GM21423 (cell line): ENCODE measurements around the gene SPDYE1.

Source experiments
- ATAC-seq: cut with Tn5 transposase; IDR thresholded peaks from one replicate; pipeline ENCODE4 v1.9.1; 2021; ENCODE audit warnings: mild to moderate bottlenecking, moderate library complexity; ENCODE audit not compliant: unreplicated experiment

SPDYE1 gene

GRCh38 chr7:44042221-44042620 lies 44.5 kb downstream of the SPDYE1 start:
- ATAC-seq = no peak

DNA sequence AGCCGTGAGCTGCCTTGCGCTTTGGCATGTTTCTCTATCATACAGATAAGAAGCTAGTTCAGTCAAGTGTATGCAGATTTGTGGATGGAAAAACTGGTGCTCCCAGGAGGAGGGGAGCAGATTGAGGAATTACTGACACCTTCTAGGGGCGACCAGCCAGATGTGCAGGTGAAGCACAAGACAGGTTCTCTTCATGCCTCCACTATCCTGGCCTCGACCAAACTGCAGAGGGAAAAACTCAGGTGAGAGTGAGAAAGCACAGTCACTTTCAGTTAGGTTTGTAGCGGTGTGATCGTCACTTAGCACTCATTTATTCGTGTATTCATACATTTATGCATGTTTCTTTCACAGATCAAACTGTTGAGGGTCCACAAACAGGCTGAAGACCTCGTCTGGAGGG lies 46.2 kb downstream of the SPDYE1 start:
- ATAC-seq = no peak

- ATAC-seq = peak; percentile 59
Observed at GRCh38 chr7:44044315-44045225, 46.9 kb downstream of the SPDYE1 start, which contains the start of gene DBNL. TSS of gene DBNL (plus strand) at chr7:44044702. CDS start at chr7:44044738, 36 bp downstream.

DNA sequence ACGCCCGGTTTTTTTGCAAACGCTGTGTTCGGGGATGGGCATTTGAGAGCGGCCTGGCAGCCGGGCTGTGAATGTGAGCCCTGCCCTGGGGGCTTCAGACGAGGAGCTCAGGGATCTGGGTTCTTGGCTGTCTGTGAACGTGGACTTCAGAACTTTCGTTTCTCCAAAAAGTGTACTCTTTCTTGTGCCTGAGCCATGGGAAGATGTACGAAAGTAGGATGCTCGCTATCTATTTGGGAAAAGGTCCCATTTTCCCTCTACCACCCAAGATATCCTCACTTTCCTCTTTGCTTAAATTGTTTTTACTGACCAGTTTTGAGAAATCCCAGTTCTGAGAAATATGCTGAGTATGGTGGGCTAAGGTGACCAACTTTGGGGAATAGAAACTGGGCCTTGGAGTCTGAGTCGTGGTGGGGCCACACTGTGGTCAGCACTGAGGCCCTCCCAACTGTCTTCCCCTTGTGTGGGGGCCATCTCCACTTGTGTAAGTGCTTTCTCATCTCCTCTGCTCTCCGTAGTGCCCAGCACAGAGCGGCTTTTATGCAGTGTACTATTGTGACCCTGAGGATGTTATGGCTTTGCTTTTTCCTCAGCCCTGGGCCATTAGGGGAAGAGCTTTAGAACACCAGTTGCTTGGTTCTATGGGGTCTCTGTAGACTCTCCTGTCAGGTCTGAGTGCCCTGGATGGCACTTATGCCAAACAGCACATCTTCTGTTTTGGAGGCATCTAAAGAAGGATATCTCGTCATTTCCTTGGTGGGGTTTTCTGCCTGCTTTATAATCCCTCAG lies 47.7 kb downstream of the SPDYE1 start:
- no peak for ATAC-seq

DNA sequence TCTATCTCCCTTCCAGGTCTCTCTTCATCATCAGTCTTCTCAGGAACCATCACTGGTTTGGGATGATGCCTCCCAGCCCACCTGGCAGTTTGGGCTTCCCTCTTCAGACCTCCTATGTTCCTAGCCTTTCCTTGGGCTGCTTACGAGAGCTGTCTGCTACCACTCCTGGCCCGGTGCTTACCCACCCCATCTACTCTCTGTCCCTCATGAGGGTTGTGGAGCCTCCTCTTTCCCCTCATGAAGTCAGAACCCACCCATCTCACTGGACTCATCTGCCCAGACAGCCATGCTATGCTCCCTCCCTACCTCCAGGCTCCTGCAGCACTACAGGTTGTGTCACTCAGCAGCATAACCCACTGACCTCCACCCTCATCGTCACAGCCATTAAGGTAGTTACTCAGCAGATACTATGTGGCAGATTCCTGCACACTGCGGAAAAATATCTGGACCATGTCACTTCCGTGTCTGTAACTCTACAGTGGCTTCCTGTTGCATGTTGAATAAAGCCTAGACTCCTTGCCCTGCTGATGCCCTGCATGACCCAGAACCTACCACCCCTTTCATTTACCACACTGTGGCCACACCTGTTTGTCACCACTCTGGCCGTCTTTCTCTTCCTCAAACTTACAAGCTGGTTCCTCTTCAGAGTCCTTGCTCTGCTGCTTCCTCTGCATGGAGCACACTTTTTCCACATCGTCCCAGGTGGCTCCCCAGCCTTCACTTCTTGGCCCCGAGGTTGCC lies 48.8 kb downstream of the SPDYE1 start:
- ATAC-seq = peak; percentile 74

GRCh38 chr7:44048031-44048795 lies 50.5 kb downstream of the SPDYE1 start:
- no peak for ATAC-seq

- no peak for ATAC-seq
Observed at GRCh38 chr7:44050121-44050914, 52.6 kb downstream of the SPDYE1 start.

DNA sequence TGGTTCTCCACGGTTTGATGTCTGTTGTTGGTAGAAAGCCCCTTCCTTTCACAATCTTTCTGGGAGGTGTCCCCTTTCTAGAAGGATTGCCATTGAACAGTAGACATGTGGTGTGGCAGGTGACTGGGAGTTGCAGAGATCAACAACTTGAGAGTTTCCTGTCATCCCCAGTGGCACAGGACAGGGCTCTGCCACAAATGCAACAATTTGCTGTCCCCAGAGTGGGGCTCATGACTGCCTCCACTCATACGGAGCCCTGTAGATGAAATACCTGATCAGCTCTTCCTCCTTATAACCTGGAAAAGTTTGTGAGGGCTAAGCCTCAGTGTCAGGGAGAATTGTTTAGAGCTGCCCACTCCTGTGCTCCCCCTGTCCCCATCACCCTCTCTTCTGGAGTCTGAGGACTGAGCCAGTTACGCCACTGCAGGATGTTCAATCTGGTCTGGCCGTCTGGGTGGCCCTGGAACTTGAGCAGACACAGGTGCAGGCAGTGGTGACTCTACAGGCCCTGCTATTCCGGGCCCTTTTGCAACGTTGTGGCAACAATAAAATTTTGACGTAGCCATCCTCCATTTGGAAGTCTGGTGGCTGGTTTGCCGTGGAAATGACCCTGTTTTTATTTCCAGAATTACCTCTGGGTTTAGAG lies 53.3 kb downstream of the SPDYE1 start:
- no peak for ATAC-seq

DNA sequence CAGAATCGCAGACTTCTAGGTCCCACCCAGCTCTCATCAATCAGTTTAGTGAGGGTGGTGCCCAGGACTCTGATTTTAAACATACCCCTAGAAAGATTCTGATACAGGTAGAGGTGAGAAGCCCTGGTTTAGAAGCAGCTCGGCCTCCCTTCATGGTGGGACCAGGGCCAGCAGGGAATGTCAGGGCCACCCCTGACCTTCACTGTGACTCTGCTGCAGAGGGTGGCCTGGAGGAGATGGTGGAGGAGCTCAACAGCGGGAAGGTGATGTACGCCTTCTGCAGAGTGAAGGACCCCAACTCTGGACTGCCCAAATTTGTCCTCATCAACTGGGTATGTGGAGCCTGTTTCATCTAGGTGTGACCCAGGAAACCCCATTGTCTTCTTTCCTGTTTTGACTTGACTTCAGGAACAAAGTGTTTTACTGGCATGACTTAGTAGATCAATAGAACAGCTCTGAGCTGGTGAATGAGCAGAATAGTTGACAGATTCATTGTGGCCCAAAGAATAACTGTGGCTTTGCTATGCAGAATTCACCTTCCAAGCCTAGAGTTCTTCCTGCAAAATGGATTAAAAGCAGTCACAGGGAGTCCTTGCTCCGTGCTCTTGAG lies 54.0 kb downstream of the SPDYE1 start:
- ATAC-seq = no peak

DNA sequence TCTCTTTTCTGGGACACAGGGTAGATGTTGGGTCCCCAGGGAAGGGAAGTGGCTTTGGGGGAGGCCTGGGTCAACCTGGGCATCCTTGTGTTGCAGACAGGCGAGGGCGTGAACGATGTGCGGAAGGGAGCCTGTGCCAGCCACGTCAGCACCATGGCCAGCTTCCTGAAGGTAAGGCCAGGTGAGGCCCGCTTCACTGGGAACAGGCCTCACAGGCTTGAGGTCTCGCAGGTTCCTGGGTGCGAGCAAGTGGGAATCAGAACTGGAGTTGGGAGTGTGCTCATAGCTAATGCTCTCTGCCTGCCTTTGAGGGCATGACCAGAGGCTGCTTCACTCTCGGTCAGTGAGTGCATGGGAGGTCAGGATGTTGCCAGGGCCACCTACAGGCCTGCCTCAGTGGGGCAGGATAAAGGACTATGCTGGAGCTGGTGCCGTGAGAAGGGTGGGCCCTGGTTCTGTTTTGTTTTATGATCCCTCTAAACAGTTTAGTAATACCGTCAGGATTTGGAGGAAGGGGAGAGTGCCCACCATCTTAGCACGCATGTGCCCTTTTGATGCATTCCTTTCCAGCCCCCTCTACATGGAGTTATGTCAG lies 55.2 kb downstream of the SPDYE1 start:
- no peak for ATAC-seq

- no peak for ATAC-seq
Observed at GRCh38 chr7:44056681-44057080, 59.0 kb downstream of the SPDYE1 start.

GRCh38 chr7:44057181-44057848 lies 59.6 kb downstream of the SPDYE1 start:
- ATAC-seq = no peak

DNA sequence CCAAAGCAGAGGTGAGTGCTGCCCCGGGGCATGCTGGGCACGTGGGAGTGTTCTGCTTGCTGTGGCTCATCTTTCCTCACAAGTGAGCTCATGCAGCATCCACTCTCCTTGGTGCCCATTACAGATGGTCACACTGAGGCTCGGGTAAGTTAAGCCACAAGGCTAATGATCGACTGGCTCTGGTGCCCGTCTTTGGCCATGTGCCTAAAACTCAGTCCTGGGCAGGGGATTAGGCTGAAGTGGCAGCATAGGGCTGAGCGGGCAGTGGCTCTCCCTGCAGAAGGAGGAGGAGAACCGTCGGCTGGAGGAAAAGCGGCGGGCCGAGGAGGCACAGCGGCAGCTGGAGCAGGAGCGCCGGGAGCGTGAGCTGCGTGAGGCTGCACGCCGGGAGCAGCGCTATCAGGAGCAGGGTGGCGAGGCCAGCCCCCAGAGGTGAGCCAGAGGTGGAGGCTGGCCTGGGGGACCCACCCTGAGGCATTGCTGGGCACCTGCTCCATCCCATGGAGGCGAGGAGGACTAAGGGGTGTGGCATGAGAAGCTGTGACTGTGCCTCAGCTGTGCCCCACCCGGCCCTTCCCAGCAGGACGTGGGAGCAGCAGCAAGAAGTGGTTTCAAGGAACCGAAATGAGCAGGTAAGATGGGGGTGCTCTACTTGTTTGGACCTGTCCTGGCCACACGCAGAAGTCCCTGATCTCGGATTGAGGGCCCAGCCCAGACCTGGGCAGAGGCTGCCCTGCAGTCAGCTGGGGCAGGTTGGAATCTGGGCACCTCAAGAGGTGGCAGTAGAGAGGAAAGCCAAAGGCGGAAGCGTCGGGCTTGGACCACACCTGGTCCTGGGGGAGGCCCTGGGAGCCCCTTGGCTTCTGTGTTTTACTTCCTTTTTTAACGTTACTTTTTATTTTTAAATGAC lies 60.4 kb downstream of the SPDYE1 start:
- ATAC-seq = no peak

DNA sequence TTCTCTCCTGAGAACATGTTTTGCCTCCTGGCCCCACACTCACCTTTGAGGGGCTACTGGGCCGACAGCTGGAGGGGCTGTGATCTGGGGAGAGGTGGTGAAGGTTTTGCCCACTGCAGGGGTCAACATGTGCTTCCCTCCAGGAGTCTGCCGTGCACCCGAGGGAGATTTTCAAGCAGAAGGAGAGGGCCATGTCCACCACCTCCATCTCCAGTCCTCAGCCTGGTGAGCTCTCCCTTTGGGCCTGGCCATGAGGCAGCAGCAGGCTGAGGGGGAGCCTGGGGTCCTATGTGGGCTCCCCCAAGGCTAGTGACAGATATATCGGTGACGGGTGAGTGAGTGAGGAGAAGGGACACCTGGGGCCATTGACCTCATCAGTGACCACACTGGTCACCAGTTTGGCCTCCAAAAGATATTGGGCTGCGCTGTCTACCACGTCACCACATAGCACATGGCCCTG lies 61.1 kb downstream of the SPDYE1 start:
- no peak for ATAC-seq

GRCh38 chr7:44059219-44060090 lies 61.8 kb downstream of the SPDYE1 start:
- ATAC-seq = no peak
